Sigmoid colon (tissue), 4 donors: ENCODE results near the gene CTNS.

ENCODE experiments used
- EP300 ChIP-seq, 4 donors: sonication (generic); formaldehyde crosslinking; IDR thresholded peaks; one replicate each; pipeline ENCODE4 v1.6.1; 2017; ENCODE audit warnings: antibody characterized with exemption in 4 of 4
- POLR2A ChIP-seq, 2 donors: fragments of 450-650 bp; IDR thresholded peaks; one replicate each; pipeline ENCODE4 v1.6.1; 2016; ENCODE audit warnings: antibody characterized with exemption in 2 of 2, mild to moderate bottlenecking in 2 of 2, moderate library complexity in 2 of 2
- TF ChIP-seq, protein P1 (sequence below), 4 experiments: fragments of 450-650 bp in 3 of 4; fragments of 200-600 bp in 1 of 4; IDR thresholded peaks; one replicate each; pipeline ENCODE4 v1.5.1; 2016 to 2019; ENCODE audit warnings: antibody characterized with exemption in 4 of 4, mild to moderate bottlenecking in 3 of 4, moderate library complexity in 2 of 4

DNA sequence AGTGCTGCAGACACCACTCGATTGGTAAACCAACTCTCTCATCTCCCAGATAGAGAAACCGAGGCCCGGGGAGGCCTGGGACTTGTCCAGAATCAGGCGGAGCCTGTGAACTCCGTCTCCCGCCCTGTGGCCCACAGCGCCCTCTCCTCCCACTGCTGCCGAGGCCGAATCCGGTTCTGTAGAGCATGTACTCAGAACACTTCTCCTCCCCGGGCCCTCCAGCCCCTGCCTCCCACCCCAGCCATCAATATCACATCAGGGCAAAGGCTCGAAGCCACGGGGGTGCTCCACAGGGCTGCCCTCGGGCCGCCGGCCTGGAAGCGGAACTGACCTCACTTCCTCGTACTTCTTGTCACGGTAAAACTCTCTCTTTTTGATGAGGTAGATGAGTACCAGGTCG is 45.0 kb downstream of the CTNS start:
- TF ChIP-seq, protein P1, sequence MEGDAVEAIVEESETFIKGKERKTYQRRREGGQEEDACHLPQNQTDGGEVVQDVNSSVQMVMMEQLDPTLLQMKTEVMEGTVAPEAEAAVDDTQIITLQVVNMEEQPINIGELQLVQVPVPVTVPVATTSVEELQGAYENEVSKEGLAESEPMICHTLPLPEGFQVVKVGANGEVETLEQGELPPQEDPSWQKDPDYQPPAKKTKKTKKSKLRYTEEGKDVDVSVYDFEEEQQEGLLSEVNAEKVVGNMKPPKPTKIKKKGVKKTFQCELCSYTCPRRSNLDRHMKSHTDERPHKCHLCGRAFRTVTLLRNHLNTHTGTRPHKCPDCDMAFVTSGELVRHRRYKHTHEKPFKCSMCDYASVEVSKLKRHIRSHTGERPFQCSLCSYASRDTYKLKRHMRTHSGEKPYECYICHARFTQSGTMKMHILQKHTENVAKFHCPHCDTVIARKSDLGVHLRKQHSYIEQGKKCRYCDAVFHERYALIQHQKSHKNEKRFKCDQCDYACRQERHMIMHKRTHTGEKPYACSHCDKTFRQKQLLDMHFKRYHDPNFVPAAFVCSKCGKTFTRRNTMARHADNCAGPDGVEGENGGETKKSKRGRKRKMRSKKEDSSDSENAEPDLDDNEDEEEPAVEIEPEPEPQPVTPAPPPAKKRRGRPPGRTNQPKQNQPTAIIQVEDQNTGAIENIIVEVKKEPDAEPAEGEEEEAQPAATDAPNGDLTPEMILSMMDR (IDR thresholded peaks at IDR 0.05) = no peak
- TF ChIP-seq EP300 (IDR thresholded peaks at IDR 0.05) (no peak), POLR2A (IDR thresholded peaks at IDR 0.05) (no peak)
